ENCODE data around the gene ZNF69.
"Not testable (repeated sequence)": the region's sequence is repeated elsewhere in the genome, so short reads cannot be mapped to it uniquely, and the experiment has no call there.

Gene ZNF69

GRCh38 chr19:11887611-11888531 is at the start of gene ZNF69:
Gene ZNF69 (plus strand): TSS chr19:11887782. CDS start chr19:11887924, 142 bp downstream.
- DNase-seq = peak; percentile 70 to 74

- DNase-seq = no peak
Observed at GRCh38 chr19:11843722-11844121, 43.9 kb upstream of the ZNF69 start.

- DNase-seq = not testable (repeated sequence)
Observed at GRCh38 chr19:11847615-11848014, 40.0 kb upstream of the ZNF69 start.

GRCh38 chr19:11848200-11848593 is 39.4 kb upstream of the ZNF69 start:
- no peak for DNase-seq

- DNase-seq = peak; percentile 91 to 95
Observed at GRCh38 chr19:11848594-11849469, 38.8 kb upstream of the ZNF69 start, which contains the start of gene ZNF439. Gene ZNF439 (plus strand): TSS chr19:11848726. CDS start chr19:11848868, 142 bp downstream.

GRCh38 chr19:11850289-11850688 is 37.3 kb upstream of the ZNF69 start:
- not testable (repeated sequence) for DNase-seq

GRCh38 chr19:11853358-11853757 is 34.2 kb upstream of the ZNF69 start:
- no peak for DNase-seq

- DNase-seq = no peak
Observed at GRCh38 chr19:11856596-11857250, 30.9 kb upstream of the ZNF69 start.

GRCh38 chr19:11860721-11861120 is 26.9 kb upstream of the ZNF69 start:
- DNase-seq = no peak

- no peak for DNase-seq
Observed at GRCh38 chr19:11861301-11861700, 26.3 kb upstream of the ZNF69 start.

GRCh38 chr19:11867766-11868165 is 19.8 kb upstream of the ZNF69 start:
- DNase-seq = not testable (repeated sequence)

GRCh38 chr19:11868188-11868587 is 19.4 kb upstream of the ZNF69 start:
- no peak for DNase-seq

- DNase-seq = no peak
Observed at GRCh38 chr19:11872624-11873023, 15.0 kb upstream of the ZNF69 start.

- DNase-seq = no peak
Observed at GRCh38 chr19:11873762-11874161, 13.8 kb upstream of the ZNF69 start.

- peak; percentile 50 to 67 for DNase-seq
Observed at GRCh38 chr19:11879687-11880266, 7.8 kb upstream of the ZNF69 start.

GRCh38 chr19:11880598-11880997 is 7.0 kb upstream of the ZNF69 start:
- no peak for DNase-seq

- peak; percentile 59 for DNase-seq
Observed at GRCh38 chr19:11881151-11881800, 6.3 kb upstream of the ZNF69 start.

GRCh38 chr19:11882606-11883005 is 5.0 kb upstream of the ZNF69 start:
- no peak for DNase-seq

GRCh38 chr19:11887234-11887610 is 360 bp upstream of the ZNF69 start:
- DNase-seq = no peak

- not testable (repeated sequence) for DNase-seq
Observed at GRCh38 chr19:11889901-11890300, 2.3 kb downstream of the ZNF69 start.

- DNase-seq = no peak
Observed at GRCh38 chr19:11890634-11891033, 3.1 kb downstream of the ZNF69 start.

- no peak for DNase-seq
Observed at GRCh38 chr19:11894851-11895250, 7.3 kb downstream of the ZNF69 start.
